H9 (cell line): ENCODE data around the gene PTPRN2. TPM values are rescaled to one million over a fixed set of nuclear protein-coding genes. Genes with fewer than 3 reads are reported as not detected.

ENCODE experiments used
- DNase-seq: peaks from one replicate; pipeline ENCODE4 v3.0.0-alpha.2; 2017
- H2AFZ ChIP-seq: one replicate; pipeline ENCODE4 v1.6.1; 2013; ENCODE audit warnings: mild to moderate bottlenecking, low read length, control low read depth, moderate library complexity
- H2AK5ac ChIP-seq: 2 replicates; pipeline ENCODE4 v1.6.1; 2013; ENCODE audit warnings: low read length, control low read depth, mixed read lengths; ENCODE audit not compliant: insufficient read length
- H2BK120ac ChIP-seq: one replicate; pipeline ENCODE4 v1.6.1; 2013; ENCODE audit warnings: low read depth, mild to moderate bottlenecking, low read length, control low read depth, inconsistent platforms; ENCODE audit not compliant: poor library complexity, severe bottlenecking
- H2BK12ac ChIP-seq: 2 replicates; pipeline ENCODE4 v1.6.1; 2013; ENCODE audit warnings: low read length, control low read depth, mixed read lengths, low read depth; ENCODE audit not compliant: insufficient read length
- H2BK15ac ChIP-seq: 2 replicates; pipeline ENCODE4 v1.6.1; 2013; ENCODE audit warnings: low read depth, low read length, control low read depth
- H2BK20ac ChIP-seq: one replicate; pipeline ENCODE4 v1.6.1; 2013; ENCODE audit warnings: low read depth, mild to moderate bottlenecking, low read length, control low read depth, inconsistent platforms; ENCODE audit not compliant: poor library complexity, severe bottlenecking
- H2BK5ac ChIP-seq: 2 replicates; pipeline ENCODE4 v1.6.1; 2013; ENCODE audit warnings: low read length, control low read depth, mixed read lengths; ENCODE audit not compliant: insufficient read length
- H3K14ac ChIP-seq: 2 replicates; pipeline ENCODE4 v1.6.1; 2013; ENCODE audit warnings: low read length, control low read depth; ENCODE audit not compliant: insufficient read depth
- H3K18ac ChIP-seq: 2 replicates; pipeline ENCODE4 v1.6.1; 2013; ENCODE audit warnings: low read depth, mild to moderate bottlenecking, mixed read lengths, low read length, control low read depth; ENCODE audit not compliant: insufficient read length
- H3K23ac ChIP-seq: 2 replicates; pipeline ENCODE4 v1.6.1; 2013; ENCODE audit warnings: low read length, control low read depth, mixed read lengths, low read depth; ENCODE audit not compliant: insufficient read length
- H3K23me2 ChIP-seq: 2 replicates; pipeline ENCODE4 v1.6.1; 2013; ENCODE audit warnings: low read depth, mild to moderate bottlenecking, mixed read lengths, low read length, control low read depth; ENCODE audit not compliant: insufficient read length, poor library complexity, severe bottlenecking
- H3K27ac ChIP-seq: 2 replicates; pipeline ENCODE4 v1.5.1; 2013; ENCODE audit warnings: low read length, control low read depth, mixed read lengths, low read depth; ENCODE audit not compliant: insufficient read length
- H3K27me3 ChIP-seq: 2 replicates; pipeline ENCODE4 v1.6.1; 2013; ENCODE audit warnings: low read length, control low read depth, inconsistent platforms; ENCODE audit not compliant: insufficient read depth
- H3K4ac ChIP-seq: 2 replicates; pipeline ENCODE4 v1.6.1; 2013; ENCODE audit warnings: low read depth, mild to moderate bottlenecking, control low read depth, inconsistent platforms, low read length, moderate library complexity
- H3K4me1 ChIP-seq: 2 replicates; pipeline ENCODE4 v1.6.1; 2013; ENCODE audit warnings: low read length, control low read depth, inconsistent platforms; ENCODE audit not compliant: insufficient read depth
- H3K4me2 ChIP-seq: 2 replicates; pipeline ENCODE4 v1.6.1; 2013; ENCODE audit warnings: low read length, control low read depth, mixed read lengths; ENCODE audit not compliant: insufficient read length, insufficient read depth
- H3K56ac ChIP-seq: 2 replicates; pipeline ENCODE4 v1.6.1; 2013; ENCODE audit warnings: low read depth, mild to moderate bottlenecking, mixed read lengths, low read length, control low read depth; ENCODE audit not compliant: insufficient read length
- H3K79me1 ChIP-seq: 2 replicates; pipeline ENCODE4 v1.6.1; 2013; ENCODE audit warnings: low read depth, mild to moderate bottlenecking, moderate library complexity, low read length, control low read depth, inconsistent platforms; ENCODE audit not compliant: insufficient read depth, poor library complexity, severe bottlenecking
- H3K79me2 ChIP-seq: 2 replicates; pipeline ENCODE4 v1.6.1; 2013; ENCODE audit warnings: low read length, control low read depth, inconsistent platforms; ENCODE audit not compliant: insufficient read depth
- H3K9ac ChIP-seq: 2 replicates; pipeline ENCODE4 v1.6.1; 2013; ENCODE audit warnings: low read length, control low read depth, mixed read lengths; ENCODE audit not compliant: insufficient read length; ENCODE audit errors: extremely low read depth
- H3K9me3 ChIP-seq: one replicate; pipeline ENCODE4 v1.6.1; 2013; ENCODE audit warnings: low read depth, low read length, inconsistent platforms; ENCODE audit not compliant: control insufficient read depth
- H3T11ph ChIP-seq: one replicate; pipeline ENCODE4 v1.6.1; 2013; ENCODE audit warnings: mild to moderate bottlenecking, low read length, control low read depth, inconsistent platforms
- H4K20me1 ChIP-seq: one replicate; pipeline ENCODE4 v1.6.1; 2013; ENCODE audit not compliant: control insufficient read depth, insufficient read length, insufficient read depth
- H4K5ac ChIP-seq: 2 replicates; pipeline ENCODE4 v1.6.1; 2013; ENCODE audit warnings: low read depth, mild to moderate bottlenecking, mixed read lengths, low read length, control low read depth; ENCODE audit not compliant: insufficient read length
- H4K8ac ChIP-seq: replicated peaks from 2 replicates; pipeline ENCODE4 v1.6.1; 2013; ENCODE audit warnings: low read length, control low read depth, mixed read lengths, low read depth; ENCODE audit not compliant: insufficient read length
- H4K91ac ChIP-seq: 2 replicates; pipeline ENCODE4 v1.6.1; 2013; ENCODE audit warnings: low read depth, mild to moderate bottlenecking, moderate library complexity, mixed read lengths, low read length, control low read depth; ENCODE audit not compliant: insufficient read length
- H3K27ac Mint-ChIP-seq, 3 experiments: 2 replicates in 2 of 3; 3 replicates in 1 of 3; pipeline ENCODE4 v1.8.0; 2020 to 2021; ENCODE audit warnings: mixed read lengths in 3 of 3, mild to moderate bottlenecking in 1 of 3, moderate library complexity in 1 of 3
- H3K27me3 Mint-ChIP-seq: 2 replicates; pipeline ENCODE4 v1.8.0; 2021; ENCODE audit warnings: low read depth, mild to moderate bottlenecking, moderate library complexity, mixed read lengths
- H3K36me3 Mint-ChIP-seq, 3 experiments: 2 replicates in 2 of 3; 3 replicates in 1 of 3; pipeline ENCODE4 v1.8.0; 2020 to 2021; ENCODE audit warnings: low read depth in 3 of 3, mixed read lengths in 3 of 3; ENCODE audit not compliant: insufficient read depth in 1 of 3
- H3K4me1 Mint-ChIP-seq, 2 experiments: 2 replicates each; pipeline ENCODE4 v1.8.0; 2020; ENCODE audit warnings: mixed read lengths in 2 of 2
- H3K4me3 Mint-ChIP-seq, 2 experiments: 2 replicates in 1 of 2; 3 replicates in 1 of 2; pipeline ENCODE4 v1.8.0; 2020 to 2021; ENCODE audit warnings: mild to moderate bottlenecking in 2 of 2, mixed read lengths in 2 of 2, moderate library complexity in 1 of 2
- H3K9me3 Mint-ChIP-seq, 2 experiments: 2 replicates in 1 of 2; 3 replicates in 1 of 2; pipeline ENCODE4 v1.8.0; 2020; ENCODE audit warnings: mild to moderate bottlenecking in 2 of 2, mixed read lengths in 2 of 2, moderate library complexity in 1 of 2
- CTCF ChIP-seq: fragments of 200-600 bp; sonication (generic); conservative IDR thresholded peaks from 3 replicates; pipeline ENCODE4 v1.8.0; 2021; ENCODE audit warnings: antibody characterized with exemption, mild to moderate bottlenecking
- WGBS: extraction: QIAGEN DNeasy Blood & Tissue Kit; methylation state at CpG from one replicate; pipeline ENCODE4 v1.1.7; 2013; ENCODE audit warnings: missing lambda C conversion rate, low lambda C conversion rate, mixed read lengths; ENCODE audit not compliant: insufficient read length; ENCODE audit errors: extremely low coverage; 5-methylcytosine and 5-hydroxymethylcytosine counted together
- total RNA-seq: library from RNA; stranded (reverse); gene quantifications from 2 replicates; pipeline ENCODE4 v1.2.1, GENCODE V29; 2021

PTPRN2 gene
- total RNA-seq, 1 experiment from 2014 or later, result 5.2 TPM

- no peak for DNase-seq
- Histone ChIP-seq H2BK15ac (no peak overlapping the region), H3K4me2 (no peak overlapping the region), H3K9me3 (no peaks in the 10 kb centered on the region), H3K4me1 (no peaks in the 10 kb centered on the region), H3K79me2 (no peaks in the 10 kb centered on the region), H3K27me3 (no peaks in the 10 kb centered on the region), H2BK20ac (no peak overlapping the region), H2AFZ (no peak overlapping the region), H3K56ac (no peak overlapping the region), H2BK12ac (no peak overlapping the region), H3K4ac (no peak overlapping the region), H4K5ac (no peak overlapping the region), H3K23me2 (no peaks in the 10 kb centered on the region), H3K27ac (no peak overlapping the region), H2BK5ac (no peak overlapping the region), H4K20me1 (no peaks in the 10 kb centered on the region), H3K23ac (no peak overlapping the region), H3K79me1 (no peaks in the 10 kb centered on the region), H4K8ac (no peak overlapping the region), H3K9ac (no peak overlapping the region), H2BK120ac (no peak overlapping the region), H3K14ac (no peak overlapping the region), H4K91ac (no peak overlapping the region), H2AK5ac (no peak overlapping the region), H3K18ac (no peak overlapping the region), H3T11ph (no peak overlapping the region)
- TF ChIP-seq CTCF, result no peak
- no CpG with 5 or more reads among the region's 18 CpGs for WGBS
- H3K4me1 Mint-ChIP-seq, result peaks cover 2 to 16% of the 10 kb centered on the region in 2 experiments; a peak in 3 of 4 replicates
- H3K9me3 Mint-ChIP-seq, result peaks cover 0 to 6% of the 10 kb centered on the region in 2 experiments; a peak in 1 of 5 replicates
- H3K36me3 Mint-ChIP-seq, result peaks cover 0 to 2% (median 2%) of the 10 kb centered on the region in 3 experiments; a peak in 2 of 7 replicates
- H3K27ac Mint-ChIP-seq, result peak overlapping the region in 1 of 3 experiments; percentile 94; a peak in 2 of 7 replicates
- no peak overlapping the region for H3K4me3 Mint-ChIP-seq
- peaks cover 3% of the 10 kb centered on the region for H3K27me3 Mint-ChIP-seq
These were observed 594.1 kb downstream of the PTPRN2 start for GRCh38 chr7:157993406-157994105.
